Measurements from ENCODE around the gene LSG1.

- TF ChIP-seq CTCF (IDR thresholded peaks at IDR 0.05) = no peak
- no peak for TF ChIP-seq EZH2phosphoT487 (IDR thresholded peaks at IDR 0.05)
These were observed 48.3 kb downstream of the LSG1 start for GRCh38 chr3:194623449-194624290.

Measured in neural progenitor cell (in vitro differentiated cells).